Right atrium auricular region (tissue), 2 donors: Measurements from ENCODE around the gene CCDC192. TPM values are rescaled to one million over a fixed set of nuclear protein-coding genes. Genes with fewer than 3 reads are reported as not detected.

Source experiments
- DNase-seq: peaks from one replicate; pipeline ENCODE4 v3.0.0-alpha.2; 2019; ENCODE audit warnings: low spot score
- H3K27ac ChIP-seq, 2 donors: fragments of 200-600 bp; sonication (generic); 1 replicate in 1 of 2; 2 replicates in 1 of 2; pipeline ENCODE4 v1.5.1; 2016 to 2019
- H3K27me3 ChIP-seq, 2 donors: fragments of 200-600 bp; sonication (generic); one replicate each; pipeline versions ENCODE4 v1.5.1 to v1.6.0; 2017 to 2019
- H3K36me3 ChIP-seq: fragments of 200-600 bp; sonication (generic); one replicate; pipeline ENCODE4 v1.5.1; 2016
- H3K4me1 ChIP-seq, 2 donors: fragments of 200-600 bp; sonication (generic); one replicate each; pipeline versions ENCODE4 v1.5.1 to v1.6.0; 2017 to 2019
- H3K4me3 ChIP-seq, 2 donors: fragments of 200-600 bp; sonication (generic); 1 replicate in 1 of 2; 2 replicates in 1 of 2; pipeline ENCODE4 v1.5.1; 2017 to 2019; ENCODE audit warnings: mild to moderate bottlenecking in 1 of 2, moderate library complexity in 1 of 2
- H3K9me3 ChIP-seq, 2 donors: fragments of 200-600 bp; sonication (generic); one replicate each; pipeline ENCODE4 v1.5.1; 2019
- CTCF ChIP-seq, 2 donors: fragments of 200-600 bp; sonication (generic); IDR thresholded peaks; one replicate each; pipeline ENCODE4 v1.5.1; 2019; ENCODE audit warnings: antibody characterized with exemption in 2 of 2
- total RNA-seq, 2 donors: library from RNA; depleted of rRNA; stranded (reverse); fragments of >200 nt; gene quantifications; one replicate each; pipeline ENCODE4 v1.1.0, GENCODE V29; 2016

The CCDC192 gene
- total RNA-seq, 2 donors from 2014 or later: not detected

GRCh38 chr5:127969651-127970050, 266.5 kb downstream of the CCDC192 start:
- TF ChIP-seq CTCF (IDR thresholded peaks at IDR 0.05): no peak
- H3K4me1 ChIP-seq: peaks cover 0 to 6% of the 10 kb centered on the region in 2 donors

GRCh38 chr5:127970081-127970480, 266.9 kb downstream of the CCDC192 start:
- no peak for TF ChIP-seq CTCF (IDR thresholded peaks at IDR 0.05)
- H3K4me3 ChIP-seq: no peak overlapping the region
- peak overlapping the region in 1 of 2 donors; percentile 27 for H3K27ac ChIP-seq
- no peaks in the 10 kb centered on the region for H3K9me3 ChIP-seq
- H3K27me3 ChIP-seq: no peaks in the 10 kb centered on the region
- no peak for DNase-seq
- no peaks in the 10 kb centered on the region for H3K36me3 ChIP-seq
- H3K4me1 ChIP-seq: peaks cover 0 to 6% of the 10 kb centered on the region in 2 donors

More at GRCh38 chr5:127969651-127970050, 266.5 kb downstream of the CCDC192 start:
- Histone ChIP-seq H3K9me3 (no peaks in the 10 kb centered on the region), H3K36me3 (no peaks in the 10 kb centered on the region), H3K27ac (no peak overlapping the region), H3K27me3 (no peaks in the 10 kb centered on the region), H3K4me3 (no peak overlapping the region)
- DNase-seq: no peak

- no peak for TF ChIP-seq CTCF (IDR thresholded peaks at IDR 0.05)
- peaks cover 0 to 6% of the 10 kb centered on the region in 2 donors for H3K4me1 ChIP-seq
- H3K9me3 ChIP-seq: no peaks in the 10 kb centered on the region
- peak overlapping the region in 1 of 2 donors; percentile 27 for H3K27ac ChIP-seq
- no peak overlapping the region for H3K4me3 ChIP-seq
- H3K27me3 ChIP-seq: no peaks in the 10 kb centered on the region
- DNase-seq: no peak
- no peaks in the 10 kb centered on the region for H3K36me3 ChIP-seq
Measured at GRCh38 chr5:127970854-127971425, 267.7 kb downstream of the CCDC192 start.

- H3K9me3 ChIP-seq: no peaks in the 10 kb centered on the region
- no peak for TF ChIP-seq CTCF (IDR thresholded peaks at IDR 0.05)
- H3K27ac ChIP-seq: no peak overlapping the region
- H3K4me1 ChIP-seq: peaks cover 0 to under 1% of the 10 kb centered on the region in 2 donors
- no peaks in the 10 kb centered on the region for H3K36me3 ChIP-seq
- no peak overlapping the region for H3K4me3 ChIP-seq
- no peak for DNase-seq
- H3K27me3 ChIP-seq: no peaks in the 10 kb centered on the region
Measured at GRCh38 chr5:127975961-127976360, 272.8 kb downstream of the CCDC192 start.

GRCh38 chr5:127976525-127976924, 273.3 kb downstream of the CCDC192 start:
- H3K4me3 ChIP-seq: no peak overlapping the region
- no peaks in the 10 kb centered on the region for H3K9me3 ChIP-seq
- no peaks in the 10 kb centered on the region for H3K4me1 ChIP-seq
- DNase-seq: no peak
- no peak for TF ChIP-seq CTCF (IDR thresholded peaks at IDR 0.05)
- no peaks in the 10 kb centered on the region for H3K36me3 ChIP-seq
- H3K27me3 ChIP-seq: no peaks in the 10 kb centered on the region
- H3K27ac ChIP-seq: no peak overlapping the region
